ENCODE results near the gene CELF5. TPM values are rescaled to one million over a fixed set of nuclear protein-coding genes. Genes with fewer than 3 reads are reported as not detected.
"Not testable (repeated sequence)": the region's sequence is repeated elsewhere in the genome, so short reads cannot be mapped to it uniquely, and the experiment has no call there.

CELF5 gene
- total RNA-seq, 1 donor from 2014 or later, result 1.7 TPM

DNA sequence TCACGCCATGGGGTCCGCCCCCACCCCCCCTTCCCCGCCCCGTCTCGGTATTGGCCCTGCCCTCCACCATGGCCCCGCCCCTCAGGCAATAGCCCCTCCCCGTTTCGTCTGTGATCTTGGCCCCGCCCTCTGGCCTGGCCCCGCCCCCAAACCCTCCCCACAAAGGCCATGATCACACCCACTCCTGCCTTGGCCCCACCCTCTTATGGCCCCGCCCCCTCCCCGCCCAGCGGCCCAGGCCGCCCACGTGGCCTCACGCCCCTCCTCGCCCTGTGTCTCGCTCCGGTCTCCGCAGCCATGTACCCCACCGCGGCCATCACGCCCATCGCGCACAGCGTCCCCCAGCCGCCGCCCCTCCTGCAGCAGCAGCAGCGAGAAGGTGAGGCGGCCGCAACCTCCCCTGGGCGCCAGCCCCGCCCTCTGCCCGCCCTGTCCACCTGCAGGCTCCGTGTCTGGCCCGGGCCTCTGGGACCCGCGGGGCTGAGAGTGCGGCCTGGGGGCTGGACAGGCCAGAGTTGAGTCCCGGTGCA, 61.3 kb downstream of the CELF5 start:
- Mint-ChIP-seq H3K36me3 (ENCODE audit: insufficient read depth) (no peaks in the 10 kb centered on the region), H3K4me3 (ENCODE audit: low read depth) (peak overlapping the region; percentile 55), H3K27me3 (peaks cover 33% of the 10 kb centered on the region), H3K9me3 (ENCODE audit: low read depth) (no peaks in the 10 kb centered on the region), H3K27ac (no peak overlapping the region), H3K4me1 (ENCODE audit: low read depth) (no peaks in the 10 kb centered on the region)
- TF ChIP-seq, protein P1, sequence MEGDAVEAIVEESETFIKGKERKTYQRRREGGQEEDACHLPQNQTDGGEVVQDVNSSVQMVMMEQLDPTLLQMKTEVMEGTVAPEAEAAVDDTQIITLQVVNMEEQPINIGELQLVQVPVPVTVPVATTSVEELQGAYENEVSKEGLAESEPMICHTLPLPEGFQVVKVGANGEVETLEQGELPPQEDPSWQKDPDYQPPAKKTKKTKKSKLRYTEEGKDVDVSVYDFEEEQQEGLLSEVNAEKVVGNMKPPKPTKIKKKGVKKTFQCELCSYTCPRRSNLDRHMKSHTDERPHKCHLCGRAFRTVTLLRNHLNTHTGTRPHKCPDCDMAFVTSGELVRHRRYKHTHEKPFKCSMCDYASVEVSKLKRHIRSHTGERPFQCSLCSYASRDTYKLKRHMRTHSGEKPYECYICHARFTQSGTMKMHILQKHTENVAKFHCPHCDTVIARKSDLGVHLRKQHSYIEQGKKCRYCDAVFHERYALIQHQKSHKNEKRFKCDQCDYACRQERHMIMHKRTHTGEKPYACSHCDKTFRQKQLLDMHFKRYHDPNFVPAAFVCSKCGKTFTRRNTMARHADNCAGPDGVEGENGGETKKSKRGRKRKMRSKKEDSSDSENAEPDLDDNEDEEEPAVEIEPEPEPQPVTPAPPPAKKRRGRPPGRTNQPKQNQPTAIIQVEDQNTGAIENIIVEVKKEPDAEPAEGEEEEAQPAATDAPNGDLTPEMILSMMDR (IDR thresholded peaks at IDR 0.05; ENCODE audit: unreplicated experiment), result no peak
- DNase-seq (ENCODE audit: low spot score, unreplicated experiment), result peak; percentile 54

DNA sequence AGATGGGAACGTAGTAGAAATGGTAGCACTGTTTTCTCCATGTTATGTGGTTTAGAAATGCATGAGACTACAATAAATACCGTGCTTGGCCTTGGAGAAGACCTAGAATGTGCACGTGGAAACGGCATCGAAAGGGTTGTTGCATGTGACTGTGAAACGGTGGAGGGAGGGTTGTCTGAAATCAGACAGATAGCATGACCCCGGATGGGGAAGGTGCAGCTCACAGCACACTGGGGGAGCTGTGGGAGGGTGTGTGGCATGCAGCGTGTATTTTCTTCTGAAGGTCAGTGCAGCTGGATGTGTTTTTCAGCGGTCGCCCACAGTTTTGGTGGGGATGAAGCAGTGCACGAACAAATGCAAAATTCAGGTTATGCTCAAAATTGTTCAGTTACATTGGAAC, 63.4 kb downstream of the CELF5 start:
- DNase-seq (ENCODE audit: low spot score, unreplicated experiment), result no peak
- Mint-ChIP-seq H3K27ac (no peak overlapping the region), H3K27me3 (peaks cover 24% of the 10 kb centered on the region), H3K4me1 (ENCODE audit: low read depth) (no peaks in the 10 kb centered on the region), H3K36me3 (ENCODE audit: insufficient read depth) (no peaks in the 10 kb centered on the region), H3K4me3 (ENCODE audit: low read depth) (no peak overlapping the region), H3K9me3 (ENCODE audit: low read depth) (no peaks in the 10 kb centered on the region)
- TF ChIP-seq, protein P1 (IDR thresholded peaks at IDR 0.05; ENCODE audit: unreplicated experiment), result no peak

DNA sequence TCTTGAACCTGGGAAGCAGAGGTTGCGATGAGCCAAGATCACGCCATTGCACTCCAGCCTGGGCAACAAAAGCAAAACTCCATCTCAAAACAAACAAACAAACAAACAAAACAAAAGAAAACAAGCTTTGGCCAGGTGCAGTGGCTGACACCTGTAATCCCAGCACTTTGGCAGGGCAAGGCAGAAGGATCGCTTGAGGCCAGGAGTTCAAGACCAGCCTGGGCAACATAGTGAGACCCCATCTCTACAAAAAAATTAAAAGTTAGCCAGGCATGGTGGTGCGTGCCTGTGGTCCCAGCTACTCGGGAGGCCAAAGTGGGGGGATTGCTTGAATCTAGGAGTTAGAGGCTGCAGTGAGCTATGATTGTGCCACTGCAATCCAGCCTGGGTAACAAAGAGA, 64.0 kb downstream of the CELF5 start:
- H3K27ac Mint-ChIP-seq; H3K36me3 Mint-ChIP-seq (ENCODE audit: insufficient read depth); H3K4me1 Mint-ChIP-seq (ENCODE audit: low read depth); DNase-seq (ENCODE audit: low spot score, unreplicated experiment); H3K4me3 Mint-ChIP-seq (ENCODE audit: low read depth); H3K9me3 Mint-ChIP-seq (ENCODE audit: low read depth): not testable (repeated sequence)
- peaks cover 24% of the 10 kb centered on the region for H3K27me3 Mint-ChIP-seq

DNA sequence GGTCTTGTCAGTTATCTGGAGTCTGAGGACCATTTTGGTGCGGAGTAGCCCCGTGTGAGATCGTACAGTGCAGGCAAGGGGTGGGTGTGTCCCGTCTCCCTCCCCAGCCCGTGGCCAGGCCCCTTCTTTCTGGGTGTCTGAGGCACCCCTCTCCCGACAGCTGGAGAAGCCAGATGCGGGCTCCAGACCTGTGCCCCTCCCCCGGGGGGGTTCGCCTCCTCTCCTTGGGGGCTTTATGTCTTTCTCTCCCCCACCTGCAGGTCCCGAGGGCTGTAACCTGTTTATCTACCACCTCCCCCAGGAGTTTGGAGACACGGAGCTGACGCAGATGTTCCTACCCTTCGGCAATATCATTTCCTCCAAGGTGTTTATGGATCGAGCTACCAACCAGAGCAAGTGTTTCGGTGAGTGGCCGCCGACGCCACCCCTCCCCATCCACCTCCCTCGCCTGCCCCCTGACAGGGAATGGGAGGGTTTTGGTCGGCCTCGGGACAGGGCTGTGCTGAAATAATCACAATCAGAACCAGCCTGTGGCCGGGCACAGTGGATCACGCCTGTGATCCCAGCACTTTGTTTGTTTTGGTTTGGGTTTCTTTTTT, 65.6 kb downstream of the CELF5 start:
- TF ChIP-seq, protein P1 (IDR thresholded peaks at IDR 0.05; ENCODE audit: unreplicated experiment), result no peak
- Mint-ChIP-seq H3K4me3 (ENCODE audit: low read depth) (no peak overlapping the region), H3K9me3 (ENCODE audit: low read depth) (no peaks in the 10 kb centered on the region), H3K4me1 (ENCODE audit: low read depth) (no peaks in the 10 kb centered on the region), H3K27ac (no peak overlapping the region), H3K36me3 (ENCODE audit: insufficient read depth) (no peaks in the 10 kb centered on the region), H3K27me3 (peaks cover 20% of the 10 kb centered on the region)
- no peak for DNase-seq (ENCODE audit: low spot score, unreplicated experiment)

DNA sequence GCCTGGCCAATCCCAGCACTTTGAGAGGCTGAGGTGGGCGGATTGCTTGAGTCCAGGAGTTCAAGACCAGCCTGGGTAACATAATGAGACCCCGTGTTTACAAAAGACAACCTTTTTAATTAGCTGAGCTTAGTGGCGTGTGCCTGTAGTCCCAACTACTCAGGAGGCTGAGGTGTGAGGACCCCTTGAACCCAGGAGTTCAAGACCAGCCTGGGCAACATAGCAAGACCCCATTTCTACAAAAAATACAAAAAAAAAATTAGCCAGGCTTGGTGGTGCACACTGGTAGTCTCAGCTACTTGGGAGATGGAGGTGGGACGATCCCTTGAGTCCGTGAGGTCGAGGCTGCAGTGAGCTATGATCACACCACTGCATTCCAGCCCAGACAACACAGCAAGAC, 66.4 kb downstream of the CELF5 start:
- H3K36me3 Mint-ChIP-seq (ENCODE audit: insufficient read depth); DNase-seq (ENCODE audit: low spot score, unreplicated experiment); H3K27ac Mint-ChIP-seq; H3K4me3 Mint-ChIP-seq (ENCODE audit: low read depth); H3K4me1 Mint-ChIP-seq (ENCODE audit: low read depth); H3K9me3 Mint-ChIP-seq (ENCODE audit: low read depth): not testable (repeated sequence)
- peaks cover 20% of the 10 kb centered on the region for H3K27me3 Mint-ChIP-seq

DNA sequence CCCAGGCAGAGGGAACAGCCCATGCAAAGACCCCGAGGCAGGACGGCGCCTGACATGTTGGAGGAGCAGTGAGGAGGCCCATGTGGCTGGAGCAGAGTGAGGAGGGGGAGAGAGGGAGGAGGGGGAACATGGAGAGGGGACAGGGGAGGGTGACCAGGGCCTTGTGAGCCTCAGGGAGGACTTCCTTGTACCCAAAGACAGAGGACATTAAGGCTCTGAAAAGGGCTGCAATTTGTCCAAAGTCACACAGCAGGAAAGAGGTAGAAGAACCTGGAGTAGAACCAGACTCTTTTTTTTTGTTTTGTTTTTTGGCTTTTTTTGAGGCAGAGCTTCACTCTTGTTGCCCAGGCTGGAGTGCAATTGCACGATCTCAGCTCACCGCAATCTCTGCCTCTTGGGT, 67.2 kb downstream of the CELF5 start:
- TF ChIP-seq, protein P1 (IDR thresholded peaks at IDR 0.05; ENCODE audit: unreplicated experiment), result no peak
- Mint-ChIP-seq H3K36me3 (ENCODE audit: insufficient read depth) (no peaks in the 10 kb centered on the region), H3K4me3 (ENCODE audit: low read depth) (no peak overlapping the region), H3K4me1 (ENCODE audit: low read depth) (no peaks in the 10 kb centered on the region), H3K9me3 (ENCODE audit: low read depth) (no peaks in the 10 kb centered on the region), H3K27ac (no peak overlapping the region), H3K27me3 (peaks cover 17% of the 10 kb centered on the region)
- no peak for DNase-seq (ENCODE audit: low spot score, unreplicated experiment)

All from progenitor cell of endocrine pancreas (in vitro differentiated cells).